ENCODE results near the gene IQGAP2.
A peak's percentile ranks its signal among the peaks of the same experiment; 100 is the strongest.
"Not testable (repeated sequence)": the region's sequence is repeated elsewhere in the genome, so short reads cannot be mapped to it uniquely, and the experiment has no call there.

IQGAP2 gene

GRCh38 chr5:76718381-76718832, 315.3 kb downstream of the IQGAP2 start:
- no peak for DNase-seq (ENCODE audit: low read depth)

GRCh38 chr5:76718880-76719279, 315.8 kb downstream of the IQGAP2 start:
- no peak for DNase-seq (ENCODE audit: low read depth)

- no peak for DNase-seq (ENCODE audit: low read depth)
Observed at GRCh38 chr5:76720988-76721569, 318.0 kb downstream of the IQGAP2 start.

- DNase-seq (ENCODE audit: low read depth): no peak
Observed at GRCh38 chr5:76723266-76723665, 320.2 kb downstream of the IQGAP2 start.

GRCh38 chr5:76723906-76724305, 320.8 kb downstream of the IQGAP2 start:
- no peak for DNase-seq (ENCODE audit: low read depth)

GRCh38 chr5:76724871-76725270, 321.8 kb downstream of the IQGAP2 start:
- DNase-seq (ENCODE audit: low read depth): peak; percentile 52

- no peak for DNase-seq (ENCODE audit: low read depth)
Observed at GRCh38 chr5:76728965-76729364, 325.9 kb downstream of the IQGAP2 start.

GRCh38 chr5:76729373-76730290, 326.5 kb downstream of the IQGAP2 start:
- no peak for DNase-seq (ENCODE audit: low read depth)

GRCh38 chr5:76732405-76733048, 329.4 kb downstream of the IQGAP2 start:
- no peak for DNase-seq (ENCODE audit: low read depth)

GRCh38 chr5:76733049-76733417, 329.9 kb downstream of the IQGAP2 start:
- DNase-seq (ENCODE audit: low read depth): no peak

GRCh38 chr5:76735762-76736545, 332.9 kb downstream of the IQGAP2 start:
- no peak for DNase-seq (ENCODE audit: low read depth)

GRCh38 chr5:76736679-76737556, 333.8 kb downstream of the IQGAP2 start:
- DNase-seq (ENCODE audit: low read depth): no peak

GRCh38 chr5:76737846-76738245, 334.8 kb downstream of the IQGAP2 start:
- DNase-seq (ENCODE audit: low read depth): no peak

- not testable (repeated sequence) for DNase-seq (ENCODE audit: low read depth)
Observed at GRCh38 chr5:76741506-76741905, 338.4 kb downstream of the IQGAP2 start.

- DNase-seq (ENCODE audit: low read depth): peak; percentile 63
Observed at GRCh38 chr5:76742583-76742982, 339.5 kb downstream of the IQGAP2 start.

GRCh38 chr5:76744632-76745031, 341.5 kb downstream of the IQGAP2 start:
- DNase-seq (ENCODE audit: low read depth): no peak

GRCh38 chr5:76745670-76746069, 342.6 kb downstream of the IQGAP2 start:
- no peak for DNase-seq (ENCODE audit: low read depth)

GRCh38 chr5:76746677-76747076, 343.6 kb downstream of the IQGAP2 start:
- no peak for DNase-seq (ENCODE audit: low read depth)

GRCh38 chr5:76747706-76748105, 344.6 kb downstream of the IQGAP2 start:
- DNase-seq (ENCODE audit: low read depth): no peak

GRCh38 chr5:76751291-76751690, 348.2 kb downstream of the IQGAP2 start:
- DNase-seq (ENCODE audit: low read depth): no peak

GRCh38 chr5:76754668-76755078, 351.6 kb downstream of the IQGAP2 start:
- no peak for DNase-seq (ENCODE audit: low read depth)

Data from stromal cell of bone marrow (primary cell).